Progenitor cell of endocrine pancreas (in vitro differentiated cells): ENCODE measurements around the gene KLHDC10. TPM values are rescaled to one million over a fixed set of nuclear protein-coding genes. Genes with fewer than 3 reads are reported as not detected.
A peak's percentile ranks its signal among the peaks of the same experiment; 100 is the strongest.
"Not testable (repeated sequence)": the region's sequence is repeated elsewhere in the genome, so short reads cannot be mapped to it uniquely, and the experiment has no call there.

ENCODE experiments used
- DNase-seq: peaks from one replicate; pipeline ENCODE4 v3.0.0; 2021; ENCODE audit warnings: low spot score; ENCODE audit not compliant: unreplicated experiment
- H3K27ac Mint-ChIP-seq: 2 replicates; pipeline ENCODE4 v1.8.0; 2021; ENCODE audit warnings: mild to moderate bottlenecking, moderate library complexity, mixed read lengths
- H3K27me3 Mint-ChIP-seq: 2 replicates; pipeline ENCODE4 v1.8.0; 2021; ENCODE audit warnings: mixed read lengths
- H3K36me3 Mint-ChIP-seq: 2 replicates; pipeline ENCODE4 v1.8.0; 2022; ENCODE audit warnings: mixed read lengths; ENCODE audit not compliant: insufficient read depth
- H3K4me1 Mint-ChIP-seq: 2 replicates; pipeline ENCODE4 v1.8.0; 2021; ENCODE audit warnings: low read depth, mixed read lengths
- H3K4me3 Mint-ChIP-seq: 2 replicates; pipeline ENCODE4 v1.8.0; 2021; ENCODE audit warnings: low read depth, mild to moderate bottlenecking, moderate library complexity, mixed read lengths
- H3K9me3 Mint-ChIP-seq: 2 replicates; pipeline ENCODE4 v1.8.0; 2021; ENCODE audit warnings: low read depth, mixed read lengths
- CTCF ChIP-seq: fragments of 200-600 bp; sonication (generic); IDR thresholded peaks from one replicate; pipeline ENCODE4 v1.5.0; 2021; ENCODE audit warnings: antibody characterized with exemption, mild to moderate bottlenecking; ENCODE audit not compliant: unreplicated experiment
- total RNA-seq: library from RNA; stranded (reverse); gene quantifications from 2 replicates; pipeline ENCODE4 v1.2.1, GENCODE V29; 2021

KLHDC10 gene
- total RNA-seq, 1 donor from 2014 or later = 50.1 TPM

DNA sequence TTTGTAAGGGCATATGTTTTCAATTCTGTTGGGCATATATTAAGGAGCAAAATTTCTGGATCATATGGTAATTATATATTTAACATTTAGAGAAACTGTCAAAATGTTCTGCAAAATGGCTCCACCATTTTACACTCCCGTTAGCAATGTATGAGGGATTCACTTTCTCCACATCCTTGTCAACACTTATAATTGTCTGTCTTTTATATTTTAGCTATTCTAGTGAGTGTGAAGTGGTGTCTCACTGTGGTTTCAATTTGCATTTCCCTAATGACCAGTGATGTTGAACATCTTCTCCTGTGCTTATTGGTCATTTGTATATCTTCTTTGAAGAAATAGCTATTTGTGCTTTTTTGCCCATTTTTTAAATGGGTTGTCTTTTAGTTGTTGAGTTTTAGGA, 8.1 kb upstream of the KLHDC10 start:
- Mint-ChIP-seq H3K36me3 (no peaks in the 10 kb centered on the region), H3K27me3 (no peaks in the 10 kb centered on the region), H3K27ac (no peak overlapping the region), H3K4me3 (no peak overlapping the region), H3K9me3 (no peaks in the 10 kb centered on the region), H3K4me1 (no peaks in the 10 kb centered on the region)
- no peak for TF ChIP-seq CTCF
- DNase-seq = no peak

- Mint-ChIP-seq H3K27me3 (no peaks in the 10 kb centered on the region), H3K27ac (no peak overlapping the region), H3K4me1 (no peaks in the 10 kb centered on the region), H3K36me3 (no peaks in the 10 kb centered on the region), H3K9me3 (no peaks in the 10 kb centered on the region), H3K4me3 (no peak overlapping the region)
- TF ChIP-seq CTCF = peak; percentile 72
- DNase-seq = peak; percentile 41
Measured at GRCh38 chr7:130063036-130063435, 7.3 kb upstream of the KLHDC10 start.

DNA sequence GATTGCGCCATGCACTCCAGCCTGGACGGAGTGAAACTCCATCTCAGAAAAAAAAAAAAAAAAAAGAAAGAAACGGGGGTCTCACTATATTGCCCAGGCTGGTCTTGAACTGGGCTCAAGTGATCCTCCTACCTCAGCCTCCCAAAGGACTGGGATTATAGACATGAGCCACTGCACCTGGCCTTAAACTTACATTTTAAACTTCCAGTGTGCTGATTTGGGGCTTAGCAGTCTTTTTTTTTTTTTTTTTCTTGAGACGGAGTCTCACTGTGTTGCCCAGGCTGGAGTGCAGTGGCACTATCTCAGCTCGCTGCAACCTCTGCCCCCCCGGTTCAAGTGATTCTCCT, 5.8 kb upstream of the KLHDC10 start:
- not testable (repeated sequence) for H3K4me1 Mint-ChIP-seq, H3K27ac Mint-ChIP-seq

DNA sequence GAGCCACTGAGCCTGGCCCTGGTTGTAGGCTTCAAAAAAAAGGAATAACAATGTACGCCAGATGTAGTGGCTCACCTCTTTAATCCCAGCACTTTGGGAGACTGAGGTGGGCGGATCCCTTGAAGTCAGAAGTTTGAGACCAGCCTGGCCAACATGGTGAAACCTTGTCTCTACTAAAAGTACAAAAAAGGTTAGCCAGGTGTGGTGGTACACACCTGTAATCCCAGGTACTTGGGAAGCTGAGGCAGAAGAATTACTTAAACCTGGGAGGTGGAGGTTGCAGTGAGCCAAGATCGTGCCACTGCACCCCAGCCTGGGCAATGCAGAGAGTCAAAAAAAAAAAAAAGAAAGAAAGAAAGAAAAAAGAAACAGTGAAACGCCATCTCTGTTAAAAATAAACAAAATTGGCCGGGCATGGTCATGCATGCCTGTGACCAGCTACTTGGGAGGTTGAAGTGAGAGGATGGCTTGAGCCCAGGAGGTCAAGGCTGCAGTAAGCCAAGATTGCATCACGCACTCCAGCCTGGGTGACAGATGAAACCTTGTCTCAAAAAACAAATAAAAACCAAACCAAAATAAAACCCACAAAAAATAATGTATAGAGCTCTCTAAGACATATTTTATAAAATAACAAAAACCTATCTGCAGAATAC, 4.7 kb upstream of the KLHDC10 start:
- H3K4me1 Mint-ChIP-seq = peaks cover 6% of the 10 kb centered on the region
- H3K27ac Mint-ChIP-seq = no peak overlapping the region
- no peak overlapping the region for H3K4me3 Mint-ChIP-seq
- no peaks in the 10 kb centered on the region for H3K27me3 Mint-ChIP-seq
- no peak for DNase-seq
- TF ChIP-seq CTCF = no peak
- no peaks in the 10 kb centered on the region for H3K36me3 Mint-ChIP-seq
- no peaks in the 10 kb centered on the region for H3K9me3 Mint-ChIP-seq

More for the DNA sequence above, 5.8 kb upstream of the KLHDC10 start:
- not testable (repeated sequence) for H3K36me3 Mint-ChIP-seq, DNase-seq, H3K4me3 Mint-ChIP-seq, H3K9me3 Mint-ChIP-seq, H3K27me3 Mint-ChIP-seq

DNA sequence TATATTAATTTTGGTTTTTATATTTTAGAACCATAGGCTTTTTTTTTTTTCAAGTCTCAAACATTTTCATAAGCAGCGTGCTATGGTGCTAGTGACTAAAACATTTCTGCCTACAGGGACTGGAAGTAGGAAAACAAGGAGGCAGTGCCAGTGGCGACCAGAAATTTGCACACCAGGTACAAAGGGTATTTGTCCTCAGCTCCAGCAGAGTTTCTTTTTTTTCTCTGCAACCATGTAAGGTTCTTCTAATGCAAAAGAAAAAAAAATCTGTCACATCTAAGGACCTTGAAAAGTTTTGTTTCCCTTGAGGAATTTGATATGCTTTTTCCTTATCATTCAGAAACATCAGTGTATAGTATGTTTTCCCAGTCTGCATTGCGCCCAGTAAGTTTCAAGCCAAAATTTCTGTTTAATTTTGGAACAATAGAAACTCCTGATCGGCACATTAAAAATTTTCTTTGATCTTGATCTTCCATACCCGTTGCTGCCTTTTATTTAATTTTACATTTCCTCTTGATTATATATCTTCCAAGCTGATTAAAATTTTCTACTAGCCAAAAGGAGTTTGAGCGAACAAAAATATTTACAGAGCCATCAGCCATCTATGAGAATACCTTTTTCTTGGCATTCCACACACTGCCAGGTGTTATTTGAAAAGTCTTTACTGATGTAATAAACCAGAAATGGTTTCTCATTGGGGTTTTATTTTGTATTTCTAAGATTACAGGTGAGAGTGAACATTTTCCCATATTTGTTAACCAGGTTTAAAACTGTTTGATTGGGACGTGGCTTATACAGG, 956 bp upstream of the KLHDC10 start:
- DNase-seq = no peak
- Mint-ChIP-seq H3K27me3 (no peaks in the 10 kb centered on the region), H3K27ac (peak overlapping the region; percentile 97), H3K4me1 (peaks cover 25% of the 10 kb centered on the region), H3K9me3 (no peaks in the 10 kb centered on the region), H3K36me3 (peaks cover 5% of the 10 kb centered on the region), H3K4me3 (peak overlapping the region; percentile 94)
- no peak for TF ChIP-seq CTCF
